ENCODE data around the gene CCR8.

The CCR8 gene, protein sequence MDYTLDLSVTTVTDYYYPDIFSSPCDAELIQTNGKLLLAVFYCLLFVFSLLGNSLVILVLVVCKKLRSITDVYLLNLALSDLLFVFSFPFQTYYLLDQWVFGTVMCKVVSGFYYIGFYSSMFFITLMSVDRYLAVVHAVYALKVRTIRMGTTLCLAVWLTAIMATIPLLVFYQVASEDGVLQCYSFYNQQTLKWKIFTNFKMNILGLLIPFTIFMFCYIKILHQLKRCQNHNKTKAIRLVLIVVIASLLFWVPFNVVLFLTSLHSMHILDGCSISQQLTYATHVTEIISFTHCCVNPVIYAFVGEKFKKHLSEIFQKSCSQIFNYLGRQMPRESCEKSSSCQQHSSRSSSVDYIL

DNA sequence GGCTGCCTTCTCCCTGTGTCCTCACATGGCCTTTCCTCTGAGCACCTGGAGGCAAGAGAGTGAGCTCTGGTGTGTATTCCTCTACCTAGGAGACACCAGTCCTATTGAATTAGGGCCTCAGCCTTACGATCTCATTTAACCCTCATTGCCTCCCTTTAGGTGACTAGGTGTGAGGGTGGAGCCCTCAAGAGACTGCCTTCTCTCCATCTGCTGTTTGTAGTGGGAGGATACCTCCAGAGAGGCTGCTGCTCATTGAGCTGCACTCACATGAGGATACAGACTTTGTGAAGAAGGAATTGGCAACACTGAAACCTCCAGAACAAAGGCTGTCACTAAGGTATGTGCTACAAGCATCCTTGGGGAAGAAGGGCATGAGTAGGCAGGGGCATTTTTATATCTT lies at the start of gene CCR8:
CCR8 (plus strand) TSS at position 217 of the 400 bp plus-strand sequence. CDS start 2,623 bp downstream, outside the sequence.
- FAIRE-seq: no peak

DNA sequence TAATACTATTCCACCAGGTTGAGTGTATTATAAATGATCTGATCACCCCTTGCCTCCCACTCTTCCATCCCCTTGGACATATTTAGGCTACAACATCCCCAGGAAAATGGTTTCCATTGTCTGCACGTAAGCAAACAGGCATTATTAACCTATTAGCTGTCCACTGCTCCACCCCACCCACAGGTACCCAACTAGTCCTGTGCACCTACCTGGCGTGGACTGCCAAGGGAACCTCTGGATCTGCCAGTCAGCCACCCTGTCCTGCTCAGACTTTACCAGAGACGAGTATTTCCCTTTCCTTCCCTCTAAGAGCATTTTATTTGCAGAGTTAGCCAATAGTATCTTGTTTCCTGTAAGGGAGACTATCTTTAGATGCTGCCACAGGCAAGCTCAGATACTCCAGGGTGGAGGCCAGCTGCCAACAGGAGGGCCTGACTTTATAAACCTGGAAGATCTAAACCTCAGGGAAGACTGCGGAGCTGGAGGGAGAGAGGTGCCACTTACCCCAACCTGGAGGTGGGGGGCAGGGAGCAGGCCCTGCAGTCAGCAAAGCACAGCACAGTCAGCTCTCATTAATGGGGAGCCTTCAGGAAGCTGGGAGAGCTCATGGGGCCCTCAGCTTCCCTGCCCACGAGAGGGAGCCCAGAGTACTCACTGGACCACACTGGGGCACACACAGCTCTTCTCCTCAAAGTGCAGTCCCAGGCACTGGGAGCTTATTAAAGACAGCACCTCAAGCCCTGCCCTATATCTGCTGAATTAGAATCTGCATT lies 49.6 kb upstream of the CCR8 start, which contains the start of gene CX3CR1:
CX3CR1 (minus strand) TSS at position 292 of the 773 bp plus-strand sequence. CDS start 13,527 bp downstream, outside the sequence.
- FAIRE-seq: no peak

DNA sequence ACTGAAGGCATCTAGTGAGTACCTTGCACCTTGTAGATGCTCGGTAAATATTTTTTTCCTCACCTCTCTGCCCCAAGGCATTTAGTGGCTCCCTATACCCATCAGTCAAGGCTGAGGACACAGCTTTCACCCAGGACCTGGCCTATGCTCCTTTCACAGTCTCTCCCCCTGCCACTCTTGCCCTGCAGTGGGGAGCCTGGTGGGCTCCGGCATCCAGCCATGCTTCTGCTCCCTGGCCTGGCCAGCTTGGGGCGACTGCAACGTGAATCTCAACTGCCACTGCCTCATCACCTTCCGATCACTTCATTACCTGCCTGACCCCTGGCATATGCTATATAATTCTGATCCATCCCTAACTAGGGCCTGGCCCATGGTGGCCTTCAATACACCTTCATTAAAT lies 48.9 kb upstream of the CCR8 start:
- no peak for FAIRE-seq

DNA sequence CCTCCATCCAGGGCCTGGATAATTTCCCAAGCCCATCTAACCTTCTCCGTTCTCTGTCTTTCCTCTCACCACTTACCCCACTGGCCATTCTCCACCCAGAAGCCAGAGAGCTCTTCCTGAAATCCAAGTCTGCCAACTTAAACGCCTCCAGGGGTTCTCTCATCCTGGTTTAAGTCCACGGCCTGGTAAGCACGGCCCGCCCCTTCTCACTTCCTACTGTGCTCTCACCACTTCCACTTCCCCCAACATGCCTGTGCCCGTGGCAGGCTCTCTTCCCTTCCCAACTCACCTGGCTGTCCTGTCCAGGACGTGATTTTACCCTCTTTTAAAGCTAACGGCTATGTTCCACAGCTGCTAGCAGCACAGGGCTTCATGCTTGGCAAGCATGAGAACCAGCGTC lies 48.0 kb upstream of the CCR8 start:
- FAIRE-seq: no peak

DNA sequence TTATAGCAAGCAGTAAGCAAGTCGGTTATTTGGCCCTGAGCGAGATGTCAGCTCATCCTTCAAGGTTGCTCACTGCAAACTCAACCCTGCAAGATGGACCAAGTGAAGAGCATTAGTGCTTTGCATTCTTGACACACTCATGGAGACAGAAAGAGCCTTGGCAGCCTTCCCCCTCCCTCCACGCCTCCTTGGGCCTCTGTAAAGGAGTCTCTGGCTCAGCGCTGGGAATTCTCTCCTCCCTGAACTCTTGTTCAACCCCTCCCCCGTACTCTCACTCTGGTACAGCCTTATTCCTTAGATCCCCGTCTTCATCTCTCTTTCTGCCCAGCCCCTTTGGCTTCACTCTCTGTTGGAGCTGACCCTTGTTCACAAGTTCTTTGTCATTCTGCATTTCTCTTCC lies 47.5 kb upstream of the CCR8 start:
- FAIRE-seq: no peak

DNA sequence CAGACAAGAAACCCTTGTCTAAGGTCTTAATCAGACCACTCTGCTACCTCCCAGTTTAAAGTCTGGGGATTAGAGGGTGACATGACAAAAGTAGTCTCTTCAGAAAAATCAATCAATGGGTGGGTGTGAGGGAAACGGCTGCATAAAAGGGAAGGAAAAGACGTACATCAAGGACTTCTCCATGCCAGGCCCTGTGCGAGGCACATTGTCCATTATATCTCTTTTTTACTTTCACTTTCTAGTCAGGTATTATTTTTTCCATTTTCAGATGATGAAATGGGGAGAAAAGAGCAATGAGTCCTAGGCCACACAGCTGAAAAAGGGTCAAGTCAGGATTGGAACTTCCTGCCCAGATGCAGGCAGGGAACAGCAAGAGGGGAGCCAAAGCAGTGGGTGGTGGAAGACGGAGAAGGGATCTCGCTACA lies 45.0 kb upstream of the CCR8 start:
- no peak for FAIRE-seq

DNA sequence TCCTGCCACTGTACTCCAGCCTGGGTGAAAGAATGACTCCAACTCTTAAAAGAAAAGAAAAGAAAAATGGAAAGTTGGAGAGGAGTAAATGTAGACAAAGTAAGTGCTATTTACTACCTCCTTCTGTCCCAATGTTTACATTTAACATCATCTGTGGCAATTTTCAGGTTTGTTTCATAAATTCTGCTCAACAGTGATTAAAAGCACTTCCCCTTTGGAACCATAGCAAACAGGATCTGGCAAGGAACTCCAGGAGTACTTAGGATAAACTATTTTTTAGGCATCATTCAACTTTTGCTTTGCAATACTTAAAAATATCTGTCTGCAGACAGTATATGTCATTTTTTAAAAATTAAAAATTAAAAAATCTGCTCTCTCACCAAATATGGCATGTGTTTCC lies 44.2 kb upstream of the CCR8 start:
- FAIRE-seq: no peak

DNA sequence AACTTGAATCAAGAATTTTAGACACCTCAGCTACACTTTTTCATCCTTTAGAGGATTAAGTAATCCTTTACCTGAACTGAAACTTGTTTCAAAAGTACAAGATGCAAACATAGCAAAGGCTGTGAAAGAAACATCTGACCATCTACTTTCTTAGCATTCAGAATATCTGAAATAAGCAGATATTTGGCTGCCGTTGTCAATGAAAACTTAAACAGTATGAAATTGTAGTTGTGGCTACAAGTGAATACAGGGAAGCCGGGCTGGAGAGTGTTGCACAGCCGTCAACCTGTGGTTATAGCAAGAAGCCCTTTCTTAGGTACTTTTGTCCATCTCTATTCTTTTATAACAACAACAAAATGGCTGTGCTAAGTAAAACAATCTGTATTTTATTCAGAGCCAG lies 42.7 kb upstream of the CCR8 start:
- no peak for FAIRE-seq

DNA sequence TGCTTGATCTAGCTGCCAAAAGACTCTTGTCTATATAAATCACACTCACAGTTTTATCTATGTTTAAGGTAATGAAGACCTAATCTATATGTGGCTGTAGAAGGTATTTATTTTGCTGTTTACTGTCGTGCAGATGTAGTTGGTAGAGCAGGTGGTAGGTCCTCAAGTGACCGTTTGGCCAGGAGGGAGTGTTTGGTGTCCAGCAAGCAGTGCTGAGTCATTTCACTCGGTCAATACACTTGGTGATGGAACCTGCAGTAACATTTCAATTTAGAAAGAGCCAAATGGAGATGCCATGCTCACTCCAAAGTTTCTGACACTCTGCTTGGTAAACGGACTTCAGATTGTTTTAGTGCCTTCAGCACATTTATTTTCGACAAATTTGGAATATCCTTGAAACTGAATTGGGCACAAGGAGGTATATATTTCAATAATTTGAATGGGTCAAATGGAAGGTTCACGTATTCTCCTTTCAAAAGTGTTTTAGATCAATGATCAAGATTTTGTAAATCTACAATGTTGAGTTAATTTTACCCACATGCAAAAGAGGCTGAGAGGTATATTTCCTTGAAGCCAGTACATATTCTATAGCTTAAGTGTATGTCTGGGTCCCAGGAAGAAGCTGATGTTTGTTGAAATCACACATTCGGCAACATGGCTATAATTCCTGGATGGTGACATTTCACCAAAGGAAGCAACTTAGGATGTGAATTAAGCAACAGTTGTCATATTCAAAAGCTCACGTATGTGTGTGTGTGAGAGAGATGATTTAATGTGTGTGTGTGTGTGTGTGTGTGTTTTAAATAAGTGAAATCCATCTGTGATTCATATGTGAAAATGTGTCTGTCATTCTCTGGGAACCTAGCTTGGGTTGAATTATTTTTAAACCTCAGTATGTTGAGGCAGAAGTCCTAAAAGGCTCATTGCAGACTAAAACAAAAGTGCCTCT lies 42.0 kb upstream of the CCR8 start:
- no peak for FAIRE-seq

DNA sequence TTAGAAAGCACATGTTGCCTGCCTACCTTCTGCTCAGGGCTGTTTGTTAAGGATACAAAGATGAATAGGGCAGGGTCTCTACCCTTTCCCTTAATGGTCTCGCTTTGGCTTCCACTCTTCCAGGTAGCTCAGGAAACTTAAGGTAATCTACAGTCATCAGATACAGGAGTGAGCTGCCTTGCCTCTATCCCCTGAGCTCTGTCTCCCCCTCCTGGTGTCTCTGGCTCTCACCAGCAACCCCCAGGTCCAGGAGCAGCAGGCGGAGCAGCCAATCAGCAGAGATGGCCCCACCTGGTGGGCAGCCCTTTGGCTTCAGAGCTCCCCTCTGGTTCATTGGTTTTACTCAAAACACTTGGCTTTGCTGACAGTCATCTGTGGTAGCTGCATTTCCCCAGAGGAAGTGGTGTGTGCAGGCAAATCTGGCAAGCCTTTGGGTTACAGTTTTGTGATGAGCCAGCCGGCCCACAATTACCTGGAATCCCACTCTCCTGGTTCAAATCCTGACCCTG lies 41.2 kb upstream of the CCR8 start:
- no peak for FAIRE-seq

DNA sequence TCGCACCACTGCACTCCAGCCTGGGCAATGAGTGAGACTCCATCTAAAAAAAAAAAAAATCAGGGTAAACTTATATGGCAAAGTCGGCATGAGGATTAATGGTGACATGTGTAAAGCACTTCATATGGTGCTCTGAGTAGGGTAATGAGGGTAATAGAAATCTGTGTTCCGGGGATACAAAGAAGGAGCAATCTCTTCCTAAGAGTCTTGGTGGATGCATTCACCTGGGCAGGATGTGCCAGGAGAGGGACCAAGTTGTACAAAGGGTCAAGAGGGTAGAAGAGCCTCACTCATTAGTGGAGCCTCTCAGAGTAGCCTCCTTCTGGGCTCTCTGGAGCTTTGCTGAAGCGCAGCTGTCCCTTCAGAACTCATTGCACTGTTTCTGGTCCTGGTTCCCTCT lies 40.4 kb upstream of the CCR8 start:
- no peak for FAIRE-seq

DNA sequence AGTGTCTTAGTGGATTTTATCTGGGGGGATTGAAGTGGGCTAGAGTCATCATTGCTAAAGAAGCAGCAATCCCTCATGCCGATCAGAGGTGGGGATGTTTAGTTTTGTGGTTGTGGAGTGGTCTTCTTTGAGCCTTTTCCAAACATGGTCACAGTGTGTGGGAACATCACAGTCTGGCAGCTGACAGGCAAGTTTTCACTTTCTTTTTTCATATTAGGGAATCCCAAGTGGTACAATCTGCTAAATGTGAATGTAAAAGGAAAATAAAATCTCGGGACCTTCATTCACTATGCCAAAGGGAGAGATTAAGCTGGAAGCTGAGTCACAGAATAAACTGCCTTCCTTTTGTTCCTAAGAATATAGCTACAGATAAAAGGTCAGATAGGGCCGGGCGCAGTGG lies 39.3 kb upstream of the CCR8 start:
- FAIRE-seq: no peak

DNA sequence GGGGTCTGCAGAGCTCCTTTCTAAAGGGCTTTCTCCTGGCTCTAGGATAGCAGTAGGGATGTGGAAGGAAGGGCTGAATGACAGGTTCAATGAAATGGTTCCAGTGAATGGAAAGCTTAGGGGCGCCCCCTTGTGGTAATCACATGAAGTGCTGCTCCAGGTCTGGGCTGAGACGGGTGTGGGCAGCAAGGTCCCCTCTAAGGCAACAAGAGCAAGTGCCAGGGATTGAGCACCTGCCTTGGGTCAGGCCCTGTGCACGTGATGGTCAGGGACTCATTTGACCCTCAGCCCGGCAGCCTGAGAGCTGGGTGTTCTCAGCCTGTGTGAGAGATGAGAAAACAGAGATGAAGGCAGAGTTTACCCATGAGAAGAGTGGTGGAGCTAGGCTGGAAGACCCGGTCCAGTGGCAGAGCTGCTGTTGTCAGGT lies 37.6 kb upstream of the CCR8 start:
- FAIRE-seq: no peak

DNA sequence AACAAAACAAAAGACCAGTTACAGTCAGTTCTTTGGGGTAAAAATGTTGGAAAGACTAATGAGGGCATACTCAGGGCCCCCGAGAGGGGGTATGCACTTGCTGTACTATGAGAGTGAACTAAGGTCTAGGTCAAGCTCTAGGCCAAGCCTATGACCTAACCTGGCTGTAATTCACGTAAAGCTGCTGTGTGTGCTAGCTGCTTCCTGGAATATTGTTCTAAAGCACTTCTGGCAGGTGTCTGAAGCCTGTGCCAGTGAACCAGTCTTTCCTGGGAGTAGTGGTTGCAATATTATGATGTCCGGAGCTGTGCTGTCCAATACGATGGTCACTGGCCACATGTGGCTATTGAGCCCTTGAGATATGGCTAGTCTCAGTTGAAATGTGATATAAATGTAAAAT lies 36.5 kb upstream of the CCR8 start:
- FAIRE-seq: no peak

DNA sequence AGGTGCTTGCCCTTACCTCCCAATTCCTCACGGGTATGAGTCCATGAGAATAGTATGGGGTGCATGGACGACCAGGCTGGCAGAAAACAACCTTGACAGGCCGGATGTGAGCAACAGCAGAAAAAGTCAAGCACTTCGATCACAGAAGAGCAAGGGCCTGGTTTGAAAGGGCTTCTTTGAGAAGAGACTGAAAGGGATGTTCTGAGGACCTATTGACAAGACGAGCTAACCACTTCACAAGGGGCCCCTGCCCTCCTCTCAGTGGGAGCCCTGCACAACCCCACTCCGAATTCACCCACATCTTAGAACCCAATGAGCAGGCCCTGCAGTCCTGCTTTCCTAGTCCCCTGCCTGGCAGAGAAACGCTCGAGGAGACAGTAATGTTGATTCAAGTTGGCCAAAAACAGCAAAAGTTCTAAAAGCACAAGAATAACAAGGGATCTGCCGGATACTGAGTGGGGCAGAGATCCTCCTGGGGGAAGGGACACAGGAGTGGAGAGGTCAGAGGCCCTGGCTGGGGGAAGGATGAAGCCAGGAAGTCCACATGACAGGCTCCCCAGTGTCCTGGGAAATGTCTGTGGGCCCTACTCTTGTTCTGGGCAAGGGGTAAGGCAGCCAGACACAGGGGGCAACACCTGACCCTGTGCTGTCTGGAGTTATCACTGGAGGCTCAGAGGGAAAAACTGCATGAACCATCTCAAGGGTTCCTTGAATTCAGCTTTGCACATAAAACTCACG lies 34.9 kb upstream of the CCR8 start:
- no peak for FAIRE-seq

DNA sequence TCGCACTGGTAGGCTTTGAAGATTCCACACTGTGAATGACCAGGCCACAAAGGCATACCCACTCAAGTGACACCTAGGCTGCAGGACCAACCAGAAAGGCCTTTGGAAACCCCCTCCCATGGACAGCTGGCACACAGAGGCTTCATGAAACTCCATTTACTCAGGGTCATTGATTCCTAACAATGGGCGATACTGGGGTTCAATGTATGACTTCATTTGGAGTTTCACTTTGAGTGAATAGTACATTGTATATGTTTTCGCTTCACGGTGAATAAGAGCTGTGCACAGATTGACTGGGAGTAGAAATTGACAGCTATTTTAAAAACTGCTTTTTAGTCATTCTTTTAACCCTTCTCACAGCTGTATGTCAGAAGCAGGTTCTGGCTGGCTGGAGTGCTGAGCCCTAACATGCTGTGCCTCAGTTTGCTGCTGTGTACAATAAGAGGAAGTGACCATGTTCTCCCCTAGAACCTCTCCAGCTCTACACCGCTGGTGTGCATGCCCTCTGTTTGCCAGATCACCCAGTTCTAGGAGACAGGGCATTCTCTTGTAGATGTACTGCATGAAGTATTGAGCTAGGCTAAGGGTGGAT lies 34.2 kb upstream of the CCR8 start:
- FAIRE-seq: no peak

DNA sequence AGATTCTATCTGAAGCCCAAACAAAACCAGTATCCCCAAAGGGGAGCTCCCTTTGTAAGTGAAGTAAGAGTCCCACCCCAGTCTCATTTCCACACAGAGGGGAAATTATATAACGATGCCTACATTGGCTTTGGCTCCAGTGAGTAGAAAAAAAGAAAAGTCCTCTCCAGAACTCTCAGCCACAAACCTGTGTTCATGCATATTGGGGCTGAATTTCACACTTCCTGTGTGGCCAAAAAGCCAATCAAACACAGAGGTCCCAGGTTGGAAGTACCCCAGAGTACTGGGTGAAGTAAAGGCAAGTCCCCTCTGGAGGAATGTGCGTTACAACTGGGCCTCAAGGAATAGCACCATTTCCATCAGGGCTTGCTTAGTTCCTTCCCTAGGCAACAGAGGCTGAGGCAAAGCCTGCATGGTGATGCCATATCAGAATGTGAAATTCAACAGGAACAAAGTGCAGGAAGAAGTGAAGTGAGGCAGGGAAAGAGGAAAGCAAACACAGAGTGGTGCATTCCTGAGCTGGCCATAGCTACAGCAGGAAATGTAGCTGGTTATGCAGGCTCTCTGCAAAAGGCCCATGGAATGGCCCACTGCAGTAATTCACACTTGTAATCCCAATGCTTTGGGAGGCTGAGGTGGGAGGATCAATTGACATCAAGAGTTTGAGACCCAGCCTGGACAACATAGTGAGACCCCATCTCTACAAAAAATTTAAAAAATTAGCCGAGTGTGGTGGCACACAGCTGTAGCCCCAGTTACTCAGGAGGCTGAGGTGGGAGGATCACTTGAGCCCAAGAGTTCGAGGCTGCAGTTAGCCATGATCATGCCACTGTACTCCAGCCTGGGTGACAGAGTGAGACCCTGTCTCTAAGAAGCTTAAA lies 33.1 kb upstream of the CCR8 start:
- no peak for FAIRE-seq

DNA sequence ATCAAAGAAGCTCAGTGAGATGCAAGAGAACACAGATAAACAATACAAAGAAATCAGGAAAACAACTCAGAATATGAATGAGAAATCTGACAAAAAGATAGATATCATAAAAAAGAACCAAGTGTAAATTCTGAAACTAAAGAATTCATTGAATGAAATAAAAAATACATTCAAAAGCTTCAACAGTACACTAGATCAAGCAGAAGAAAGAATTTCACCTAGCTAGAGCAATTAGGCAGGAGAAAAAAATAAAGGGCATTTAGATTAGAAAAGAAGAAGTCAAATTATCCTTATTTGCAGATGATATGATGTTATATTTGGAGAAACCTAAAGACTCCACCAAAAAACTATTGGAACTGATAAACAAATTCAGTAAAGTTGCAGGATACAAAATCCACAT lies 30.2 kb upstream of the CCR8 start:
- FAIRE-seq: no peak

DNA sequence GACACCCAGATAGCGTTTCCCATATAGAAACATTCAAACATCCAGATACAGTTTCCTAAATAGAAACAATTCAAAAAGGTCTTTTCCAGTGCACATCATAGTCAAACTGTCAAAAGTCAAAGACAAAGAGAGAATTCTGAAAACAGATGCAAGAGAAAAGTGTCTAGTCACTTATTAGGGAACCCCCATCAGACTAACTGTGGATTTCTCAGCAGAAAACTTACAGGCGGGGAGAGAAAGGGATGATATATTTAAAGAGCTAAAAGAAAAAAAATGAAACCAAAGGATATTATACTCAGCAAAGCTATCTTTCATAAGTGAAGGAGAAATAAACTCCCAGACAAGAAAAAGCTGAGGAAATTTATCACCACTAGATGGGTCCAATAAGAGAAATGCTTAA lies 27.3 kb upstream of the CCR8 start:
- no peak for FAIRE-seq

DNA sequence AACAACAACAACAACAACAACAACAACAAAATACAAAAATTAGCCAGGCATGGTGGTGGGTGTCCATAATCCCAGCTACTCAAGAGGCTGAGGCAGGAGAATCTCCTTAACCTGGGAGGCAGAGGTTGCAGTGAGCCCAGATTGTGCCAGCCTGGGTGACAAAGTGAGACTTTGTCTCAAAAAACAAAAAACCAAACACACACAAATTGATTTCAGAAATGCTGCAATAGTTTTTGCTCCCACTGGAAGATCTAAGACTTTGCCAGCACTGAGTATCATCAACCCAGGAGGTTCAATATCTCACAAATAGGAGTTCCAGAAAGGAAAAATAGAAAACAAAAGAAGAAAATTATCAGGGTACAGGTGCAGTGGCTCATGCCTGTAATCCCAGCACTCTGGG lies 16.2 kb upstream of the CCR8 start:
- no peak for FAIRE-seq

DNA sequence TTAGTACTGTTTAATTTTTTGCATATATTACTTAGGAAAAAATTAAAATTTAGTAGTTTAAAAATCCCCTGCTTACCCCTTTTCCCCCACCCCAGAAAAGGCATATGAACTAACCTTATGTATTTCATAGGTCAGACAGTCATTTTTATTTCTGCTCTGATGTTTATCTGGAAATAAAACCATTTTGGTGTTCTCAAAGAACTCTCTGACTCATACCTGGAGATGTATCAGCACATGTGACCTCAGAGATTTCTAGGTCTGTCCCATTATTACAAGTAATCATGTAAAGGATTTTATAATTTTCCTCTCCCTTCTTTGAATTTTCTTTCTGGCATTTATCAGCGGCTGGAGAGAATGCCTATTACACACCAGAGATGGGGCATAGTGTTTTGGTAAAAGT lies 14.1 kb upstream of the CCR8 start:
- no peak for FAIRE-seq
